H9 (cell line): Measurements from ENCODE around the gene MICB. TPM values are rescaled to one million over a fixed set of nuclear protein-coding genes. Genes with fewer than 3 reads are reported as not detected.

Experiments
- DNase-seq: peaks from one replicate; pipeline ENCODE4 v3.0.0-alpha.2; 2017
- H2AFZ ChIP-seq: one replicate; pipeline ENCODE4 v1.6.1; 2013; ENCODE audit warnings: mild to moderate bottlenecking, low read length, control low read depth, moderate library complexity
- H2AK5ac ChIP-seq: 2 replicates; pipeline ENCODE4 v1.6.1; 2013; ENCODE audit warnings: low read length, control low read depth, mixed read lengths; ENCODE audit not compliant: insufficient read length
- H2BK120ac ChIP-seq: one replicate; pipeline ENCODE4 v1.6.1; 2013; ENCODE audit warnings: low read depth, mild to moderate bottlenecking, low read length, control low read depth, inconsistent platforms; ENCODE audit not compliant: poor library complexity, severe bottlenecking
- H2BK12ac ChIP-seq: 2 replicates; pipeline ENCODE4 v1.6.1; 2013; ENCODE audit warnings: low read length, control low read depth, mixed read lengths, low read depth; ENCODE audit not compliant: insufficient read length
- H2BK15ac ChIP-seq: 2 replicates; pipeline ENCODE4 v1.6.1; 2013; ENCODE audit warnings: low read depth, low read length, control low read depth
- H2BK20ac ChIP-seq: one replicate; pipeline ENCODE4 v1.6.1; 2013; ENCODE audit warnings: low read depth, mild to moderate bottlenecking, low read length, control low read depth, inconsistent platforms; ENCODE audit not compliant: poor library complexity, severe bottlenecking
- H2BK5ac ChIP-seq: 2 replicates; pipeline ENCODE4 v1.6.1; 2013; ENCODE audit warnings: low read length, control low read depth, mixed read lengths; ENCODE audit not compliant: insufficient read length
- H3K14ac ChIP-seq: 2 replicates; pipeline ENCODE4 v1.6.1; 2013; ENCODE audit warnings: low read length, control low read depth; ENCODE audit not compliant: insufficient read depth
- H3K18ac ChIP-seq: 2 replicates; pipeline ENCODE4 v1.6.1; 2013; ENCODE audit warnings: low read depth, mild to moderate bottlenecking, mixed read lengths, low read length, control low read depth; ENCODE audit not compliant: insufficient read length
- H3K23ac ChIP-seq: 2 replicates; pipeline ENCODE4 v1.6.1; 2013; ENCODE audit warnings: low read length, control low read depth, mixed read lengths, low read depth; ENCODE audit not compliant: insufficient read length
- H3K23me2 ChIP-seq: 2 replicates; pipeline ENCODE4 v1.6.1; 2013; ENCODE audit warnings: low read depth, mild to moderate bottlenecking, mixed read lengths, low read length, control low read depth; ENCODE audit not compliant: insufficient read length, poor library complexity, severe bottlenecking
- H3K27ac ChIP-seq: 2 replicates; pipeline ENCODE4 v1.5.1; 2013; ENCODE audit warnings: low read length, control low read depth, mixed read lengths, low read depth; ENCODE audit not compliant: insufficient read length
- H3K27me3 ChIP-seq: 2 replicates; pipeline ENCODE4 v1.6.1; 2013; ENCODE audit warnings: low read length, control low read depth, inconsistent platforms; ENCODE audit not compliant: insufficient read depth
- H3K4ac ChIP-seq: 2 replicates; pipeline ENCODE4 v1.6.1; 2013; ENCODE audit warnings: low read depth, mild to moderate bottlenecking, control low read depth, inconsistent platforms, low read length, moderate library complexity
- H3K4me1 ChIP-seq: 2 replicates; pipeline ENCODE4 v1.6.1; 2013; ENCODE audit warnings: low read length, control low read depth, inconsistent platforms; ENCODE audit not compliant: insufficient read depth
- H3K4me2 ChIP-seq: 2 replicates; pipeline ENCODE4 v1.6.1; 2013; ENCODE audit warnings: low read length, control low read depth, mixed read lengths; ENCODE audit not compliant: insufficient read length, insufficient read depth
- H3K56ac ChIP-seq: 2 replicates; pipeline ENCODE4 v1.6.1; 2013; ENCODE audit warnings: low read depth, mild to moderate bottlenecking, mixed read lengths, low read length, control low read depth; ENCODE audit not compliant: insufficient read length
- H3K79me1 ChIP-seq: 2 replicates; pipeline ENCODE4 v1.6.1; 2013; ENCODE audit warnings: low read depth, mild to moderate bottlenecking, moderate library complexity, low read length, control low read depth, inconsistent platforms; ENCODE audit not compliant: insufficient read depth, poor library complexity, severe bottlenecking
- H3K79me2 ChIP-seq: 2 replicates; pipeline ENCODE4 v1.6.1; 2013; ENCODE audit warnings: low read length, control low read depth, inconsistent platforms; ENCODE audit not compliant: insufficient read depth
- H3K9ac ChIP-seq: 2 replicates; pipeline ENCODE4 v1.6.1; 2013; ENCODE audit warnings: low read length, control low read depth, mixed read lengths; ENCODE audit not compliant: insufficient read length; ENCODE audit errors: extremely low read depth
- H3K9me3 ChIP-seq: one replicate; pipeline ENCODE4 v1.6.1; 2013; ENCODE audit warnings: low read depth, low read length, inconsistent platforms; ENCODE audit not compliant: control insufficient read depth
- H3T11ph ChIP-seq: one replicate; pipeline ENCODE4 v1.6.1; 2013; ENCODE audit warnings: mild to moderate bottlenecking, low read length, control low read depth, inconsistent platforms
- H4K20me1 ChIP-seq: one replicate; pipeline ENCODE4 v1.6.1; 2013; ENCODE audit not compliant: control insufficient read depth, insufficient read length, insufficient read depth
- H4K5ac ChIP-seq: 2 replicates; pipeline ENCODE4 v1.6.1; 2013; ENCODE audit warnings: low read depth, mild to moderate bottlenecking, mixed read lengths, low read length, control low read depth; ENCODE audit not compliant: insufficient read length
- H4K8ac ChIP-seq: replicated peaks from 2 replicates; pipeline ENCODE4 v1.6.1; 2013; ENCODE audit warnings: low read length, control low read depth, mixed read lengths, low read depth; ENCODE audit not compliant: insufficient read length
- H4K91ac ChIP-seq: 2 replicates; pipeline ENCODE4 v1.6.1; 2013; ENCODE audit warnings: low read depth, mild to moderate bottlenecking, moderate library complexity, mixed read lengths, low read length, control low read depth; ENCODE audit not compliant: insufficient read length
- H3K27ac Mint-ChIP-seq, 3 experiments: 2 replicates in 2 of 3; 3 replicates in 1 of 3; pipeline ENCODE4 v1.8.0; 2020 to 2021; ENCODE audit warnings: mixed read lengths in 3 of 3, mild to moderate bottlenecking in 1 of 3, moderate library complexity in 1 of 3
- H3K27me3 Mint-ChIP-seq: 2 replicates; pipeline ENCODE4 v1.8.0; 2021; ENCODE audit warnings: low read depth, mild to moderate bottlenecking, moderate library complexity, mixed read lengths
- H3K36me3 Mint-ChIP-seq, 3 experiments: 2 replicates in 2 of 3; 3 replicates in 1 of 3; pipeline ENCODE4 v1.8.0; 2020 to 2021; ENCODE audit warnings: low read depth in 3 of 3, mixed read lengths in 3 of 3; ENCODE audit not compliant: insufficient read depth in 1 of 3
- H3K4me1 Mint-ChIP-seq, 2 experiments: 2 replicates each; pipeline ENCODE4 v1.8.0; 2020; ENCODE audit warnings: mixed read lengths in 2 of 2
- H3K4me3 Mint-ChIP-seq, 2 experiments: 2 replicates in 1 of 2; 3 replicates in 1 of 2; pipeline ENCODE4 v1.8.0; 2020 to 2021; ENCODE audit warnings: mild to moderate bottlenecking in 2 of 2, mixed read lengths in 2 of 2, moderate library complexity in 1 of 2
- H3K9me3 Mint-ChIP-seq, 2 experiments: 2 replicates in 1 of 2; 3 replicates in 1 of 2; pipeline ENCODE4 v1.8.0; 2020; ENCODE audit warnings: mild to moderate bottlenecking in 2 of 2, mixed read lengths in 2 of 2, moderate library complexity in 1 of 2
- WGBS: extraction: QIAGEN DNeasy Blood & Tissue Kit; methylation state at CpG from one replicate; pipeline ENCODE4 v1.1.7; 2013; ENCODE audit warnings: missing lambda C conversion rate, low lambda C conversion rate, mixed read lengths; ENCODE audit not compliant: insufficient read length; ENCODE audit errors: extremely low coverage; 5-methylcytosine and 5-hydroxymethylcytosine counted together
- total RNA-seq: library from RNA; stranded (reverse); gene quantifications from 2 replicates; pipeline ENCODE4 v1.2.1, GENCODE V29; 2021
- TF ChIP-seq, protein P1 (sequence below): fragments of 200-600 bp; sonication (generic); conservative IDR thresholded peaks from 3 replicates; pipeline ENCODE4 v1.8.0; 2021; ENCODE audit warnings: antibody characterized with exemption, mild to moderate bottlenecking

MICB gene
- total RNA-seq, 1 experiment from 2014 or later, result 6.2 TPM

DNA sequence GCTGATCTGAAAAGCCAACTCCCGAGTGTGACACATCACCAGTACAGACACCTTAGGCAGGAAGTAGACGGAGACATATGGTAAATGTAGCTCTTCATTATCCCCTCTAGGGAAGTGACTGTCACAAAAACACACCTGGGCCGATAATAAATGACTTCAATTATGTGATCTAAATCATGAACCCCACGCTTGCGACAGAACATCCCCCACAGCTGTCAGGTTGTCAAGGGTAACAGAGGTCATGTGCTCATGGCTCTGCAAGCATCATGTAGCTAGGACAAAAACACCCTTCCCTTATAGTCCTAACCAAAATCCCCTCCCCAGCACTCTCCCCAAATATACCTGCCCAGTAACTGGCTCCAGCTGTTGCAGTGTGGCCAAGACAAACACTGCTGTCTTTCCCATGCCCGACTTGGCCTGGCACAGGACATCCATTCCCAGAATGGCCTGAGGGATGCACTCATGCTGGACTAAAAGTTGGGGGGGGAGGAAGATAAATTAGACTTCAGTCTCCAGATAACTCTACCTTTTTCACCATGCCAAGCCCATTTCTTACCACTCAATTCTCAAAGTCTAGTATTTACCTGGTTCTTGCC is 41.0 kb downstream of the MICB start:
- Histone ChIP-seq H4K5ac (no peak overlapping the region), H2BK120ac (no peak overlapping the region), H2BK15ac (no peak overlapping the region), H3K9me3 (no peaks in the 10 kb centered on the region), H3K4ac (no peak overlapping the region), H3K56ac (no peak overlapping the region), H3K23ac (no peak overlapping the region), H3K14ac (no peak overlapping the region), H2BK5ac (no peak overlapping the region), H4K20me1 (peaks cover 2% of the 10 kb centered on the region), H3K23me2 (peaks cover 5% of the 10 kb centered on the region), H4K91ac (no peak overlapping the region), H3K4me2 (peak overlapping the region; percentile 59), H3K18ac (no peak overlapping the region), H3K79me2 (peaks cover 31% of the 10 kb centered on the region), H3K27ac (no peak overlapping the region), H3K4me1 (peaks cover 2% of the 10 kb centered on the region; the same call in 1 of the 2 replicates), H4K8ac (no peak overlapping the region), H2AK5ac (no peak overlapping the region), H2AFZ (no peak overlapping the region), H3K27me3 (no peaks in the 10 kb centered on the region), H2BK20ac (no peak overlapping the region), H2BK12ac (no peak overlapping the region), H3K79me1 (peaks cover 15% of the 10 kb centered on the region), H3T11ph (no peak overlapping the region), H3K9ac (no peak overlapping the region)
- Mint-ChIP-seq H3K9me3 (no peaks in the 10 kb centered on the region; a peak in 1 of 5 replicates), H3K4me3 (peak overlapping the region; percentile 98 to 99), H3K36me3 (peaks cover 68 to 76% (median 76%) of the 10 kb centered on the region in 3 experiments), H3K4me1 (peaks cover 33 to 35% of the 10 kb centered on the region in 2 experiments), H3K27ac (peak overlapping the region in 1 of 3 experiments; percentile 94; a peak in 4 of 7 replicates), H3K27me3 (no peaks in the 10 kb centered on the region)
- TF ChIP-seq, protein P1, sequence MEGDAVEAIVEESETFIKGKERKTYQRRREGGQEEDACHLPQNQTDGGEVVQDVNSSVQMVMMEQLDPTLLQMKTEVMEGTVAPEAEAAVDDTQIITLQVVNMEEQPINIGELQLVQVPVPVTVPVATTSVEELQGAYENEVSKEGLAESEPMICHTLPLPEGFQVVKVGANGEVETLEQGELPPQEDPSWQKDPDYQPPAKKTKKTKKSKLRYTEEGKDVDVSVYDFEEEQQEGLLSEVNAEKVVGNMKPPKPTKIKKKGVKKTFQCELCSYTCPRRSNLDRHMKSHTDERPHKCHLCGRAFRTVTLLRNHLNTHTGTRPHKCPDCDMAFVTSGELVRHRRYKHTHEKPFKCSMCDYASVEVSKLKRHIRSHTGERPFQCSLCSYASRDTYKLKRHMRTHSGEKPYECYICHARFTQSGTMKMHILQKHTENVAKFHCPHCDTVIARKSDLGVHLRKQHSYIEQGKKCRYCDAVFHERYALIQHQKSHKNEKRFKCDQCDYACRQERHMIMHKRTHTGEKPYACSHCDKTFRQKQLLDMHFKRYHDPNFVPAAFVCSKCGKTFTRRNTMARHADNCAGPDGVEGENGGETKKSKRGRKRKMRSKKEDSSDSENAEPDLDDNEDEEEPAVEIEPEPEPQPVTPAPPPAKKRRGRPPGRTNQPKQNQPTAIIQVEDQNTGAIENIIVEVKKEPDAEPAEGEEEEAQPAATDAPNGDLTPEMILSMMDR, result no peak
- no CpG with 5 or more reads among the region's 6 CpGs for WGBS
- no peak for DNase-seq
